H1 (cell line): ENCODE data around the gene NR2E3. TPM values are rescaled to one million over a fixed set of nuclear protein-coding genes. Genes with fewer than 3 reads are reported as not detected.

Source experiments
- CTCF ChIA-PET: fragments of 300-600 bp; sonication (Branson Sonifier 250); formaldehyde crosslinking; loops from one replicate; lab custom pipeline; 2021; ENCODE audit not compliant: partially characterized antibody; lab: Charles Lee
- POLR2A ChIA-PET: fragments of 300-600 bp; sonication (Branson Sonifier 250); formaldehyde crosslinking; loops from one replicate; lab custom pipeline; 2021; ENCODE audit warnings: inconsistent platforms; ENCODE audit not compliant: partially characterized antibody; lab: Charles Lee
- DNase-seq, 2 experiments: peaks; one replicate each; pipeline versions ENCODE4 v3.0.0 to v3.0.0-alpha.2; 2010 to 2022; ENCODE audit warnings: low spot score in 2 of 2, low read depth in 1 of 2, mixed read lengths in 1 of 2
- FAIRE-seq: peaks from 2 replicates; lab custom pipeline; 2011; peaks lifted over from hg19 to GRCh38; lab: Jason Lieb, UNC
- H2AFZ ChIP-seq: 2 replicates; pipeline ENCODE4 v1.8.1; 2012; ENCODE audit warnings: low read length, inconsistent platforms
- H2AK5ac ChIP-seq: 2 replicates; pipeline ENCODE4 v1.6.1; 2013; ENCODE audit warnings: low read depth, low read length
- H2BK120ac ChIP-seq: replicated peaks from 2 replicates; pipeline ENCODE3; 2013; ENCODE audit warnings: low read depth, low read length, inconsistent platforms
- H2BK12ac ChIP-seq: 2 replicates; pipeline ENCODE4 v1.6.1; 2013; ENCODE audit warnings: low read depth, low read length
- H2BK15ac ChIP-seq: 2 replicates; pipeline ENCODE4 v1.6.1; 2013; ENCODE audit warnings: low read length
- H2BK20ac ChIP-seq: 2 replicates; pipeline ENCODE4 v1.6.1; 2013; ENCODE audit warnings: low read length
- H2BK5ac ChIP-seq: 2 replicates; pipeline ENCODE4 v1.6.1; 2013; ENCODE audit warnings: low read depth, low read length
- H3K14ac ChIP-seq: 2 replicates; pipeline ENCODE4 v1.6.1; 2013; ENCODE audit warnings: inconsistent platforms; ENCODE audit not compliant: insufficient read length
- H3K18ac ChIP-seq: 2 replicates; pipeline ENCODE4 v1.6.1; 2013; ENCODE audit warnings: low read length; ENCODE audit errors: extremely low read depth
- H3K23ac ChIP-seq: 2 replicates; pipeline ENCODE4 v1.6.1; 2013; ENCODE audit warnings: inconsistent platforms; ENCODE audit not compliant: insufficient read length
- H3K23me2 ChIP-seq: 2 replicates; pipeline ENCODE4 v1.6.1; 2013; ENCODE audit warnings: low read depth, low read length
- H3K27ac ChIP-seq: 2 replicates; pipeline ENCODE4 v1.6.1; 2011; ENCODE audit warnings: low read depth, low read length, inconsistent platforms
- H3K27me3 ChIP-seq, 4 experiments: replicated peaks in 1 of 4; 1 replicate in 1 of 4; 2 replicates in 3 of 4; pipeline versions ENCODE4 v1.6.1 to v1.8.1; 2011 to 2013; ENCODE audit warnings: low read length in 3 of 4, mild to moderate bottlenecking in 3 of 4, inconsistent platforms in 2 of 4, mixed read lengths in 2 of 4, moderate library complexity in 1 of 4; ENCODE audit not compliant: control insufficient read depth in 3 of 4, insufficient read depth in 3 of 4; ENCODE audit errors: extremely low read depth in 1 of 4
- H3K36me3 ChIP-seq, 4 experiments: 2 replicates each; pipeline versions ENCODE4 v1.6.1 to v1.8.1; 2011 to 2013; ENCODE audit warnings: mild to moderate bottlenecking in 4 of 4, low read length in 3 of 4, moderate library complexity in 2 of 4, control low read depth in 1 of 4, inconsistent platforms in 1 of 4; ENCODE audit not compliant: insufficient read depth in 4 of 4, control insufficient read depth in 2 of 4
- H3K4ac ChIP-seq: replicated peaks from 2 replicates; pipeline ENCODE3; 2013; ENCODE audit warnings: low read length, low read depth, mixed read lengths, inconsistent platforms; ENCODE audit not compliant: insufficient read length
- H3K4me1 ChIP-seq, 4 experiments: replicated peaks in 1 of 4; 1 replicate in 1 of 4; 2 replicates in 3 of 4; pipeline versions ENCODE4 v1.6.1 to v1.8.1; 2011 to 2013; ENCODE audit warnings: low read length in 3 of 4, inconsistent platforms in 2 of 4, mixed read lengths in 1 of 4; ENCODE audit not compliant: insufficient read depth in 4 of 4, control insufficient read depth in 3 of 4
- H3K4me2 ChIP-seq, 2 experiments: 2 replicates each; pipeline versions ENCODE4 v1.6.1 to v1.8.1; 2011 to 2013; ENCODE audit warnings: low read depth in 2 of 2, low read length in 2 of 2, control low read depth in 1 of 2, inconsistent platforms in 1 of 2, mild to moderate bottlenecking in 1 of 2; ENCODE audit not compliant: insufficient read depth in 1 of 2
- H3K4me3 ChIP-seq, 4 experiments: fragments of 200-600, 300-600 bp in 1 of 4; sonication (generic), shearing (Covaris generic), sonication (Bioruptor Twin) in 1 of 4; 2 replicates each; pipeline versions ENCODE4 v1.5.1 to v1.8.1; 2011 to 2016; ENCODE audit warnings: low read length in 4 of 4, low read depth in 3 of 4, control low read depth in 2 of 4, inconsistent platforms in 2 of 4, mild to moderate bottlenecking in 2 of 4, mixed read lengths in 1 of 4, moderate library complexity in 1 of 4; ENCODE audit not compliant: insufficient read depth in 2 of 4; ENCODE audit errors: extremely low read depth in 1 of 4
- H3K56ac ChIP-seq: replicated peaks from 2 replicates; pipeline ENCODE3; 2013; ENCODE audit warnings: low read depth, mild to moderate bottlenecking, mixed read lengths, low read length, inconsistent platforms; ENCODE audit not compliant: insufficient read length
- H3K79me1 ChIP-seq: 2 replicates; pipeline ENCODE4 v1.6.1; 2013; ENCODE audit warnings: low read depth, low read length, control low read depth
- H3K79me2 ChIP-seq, 2 experiments: 2 replicates each; pipeline versions ENCODE4 v1.6.1 to v1.8.1; 2012 to 2013; ENCODE audit warnings: low read length in 2 of 2, mild to moderate bottlenecking in 2 of 2, inconsistent platforms in 1 of 2; ENCODE audit not compliant: insufficient read depth in 2 of 2, control insufficient read depth in 1 of 2
- H3K9ac ChIP-seq, 4 experiments: replicated peaks in 1 of 4; 1 replicate in 1 of 4; 2 replicates in 3 of 4; pipeline versions ENCODE4 v1.6.1 to v1.8.1; 2011 to 2013; ENCODE audit warnings: low read depth in 3 of 4, low read length in 3 of 4, control low read depth in 2 of 4, mild to moderate bottlenecking in 2 of 4, moderate library complexity in 2 of 4, inconsistent platforms in 1 of 4; ENCODE audit errors: extremely low read depth in 1 of 4
- H3K9me3 ChIP-seq, 2 experiments: 2 replicates each; pipeline versions ENCODE4 v1.6.1 to v1.8.1; 2012 to 2013; ENCODE audit warnings: mild to moderate bottlenecking in 2 of 2, moderate library complexity in 2 of 2, control low read depth in 1 of 2, inconsistent platforms in 1 of 2, low read depth in 1 of 2, low read length in 1 of 2, mixed read lengths in 1 of 2; ENCODE audit not compliant: insufficient read depth in 2 of 2
- H4K20me1 ChIP-seq, 2 experiments: replicated peaks in 1 of 2; 2 replicates each; pipeline versions ENCODE3 to v1.8.1; 2011 to 2013; ENCODE audit warnings: inconsistent platforms in 2 of 2, low read length in 2 of 2, mild to moderate bottlenecking in 1 of 2; ENCODE audit not compliant: insufficient read depth in 2 of 2, control insufficient read depth in 1 of 2
- H4K5ac ChIP-seq: 2 replicates; pipeline ENCODE4 v1.6.1; 2013; ENCODE audit warnings: low read length, low read depth, mixed read lengths, inconsistent platforms; ENCODE audit not compliant: insufficient read length
- H4K8ac ChIP-seq: 2 replicates; pipeline ENCODE4 v1.8.0; 2013; ENCODE audit warnings: mild to moderate bottlenecking, moderate library complexity, low read length, inconsistent platforms; ENCODE audit not compliant: insufficient read depth; ENCODE audit errors: extremely low read depth
- H4K91ac ChIP-seq: replicated peaks from 2 replicates; pipeline ENCODE3; 2013; ENCODE audit warnings: low read length, mixed read lengths, inconsistent platforms; ENCODE audit not compliant: insufficient read length
- ATF2 ChIP-seq: IDR thresholded peaks from 2 replicates; pipeline ENCODE4 v1.6.1; 2012; ENCODE audit warnings: low read length, inconsistent platforms
- CREB1 ChIP-seq: IDR thresholded peaks from 2 replicates; pipeline ENCODE4 v1.6.1; 2012; ENCODE audit warnings: inconsistent platforms
- EZH2 ChIP-seq: fragments of 200-600 bp; sonication (generic); IDR thresholded peaks from 2 replicates; pipeline ENCODE4 v1.7.1; 2012; ENCODE audit warnings: low read depth, mild to moderate bottlenecking, moderate library complexity, low read length, inconsistent platforms; ENCODE audit not compliant: severe bottlenecking
- GABPA ChIP-seq: IDR thresholded peaks from 2 replicates; pipeline ENCODE4 v1.6.1; 2011; ENCODE audit warnings: mild to moderate bottlenecking, low read length, moderate library complexity, borderline replicate concordance; ENCODE audit not compliant: insufficient read depth
- NRF1 ChIP-seq: IDR thresholded peaks from 2 replicates; pipeline ENCODE4 v1.6.1; 2011; ENCODE audit warnings: mild to moderate bottlenecking, low read depth, low read length, improper control_type of control experiment
- WGBS, 2 experiments: shearing (Covaris generic) in 1 of 2; methylation state at CpG; one replicate each; pipeline versions ENCODE4 v1.1.6 to v1.1.7; 2013 to 2015; ENCODE audit warnings: low lambda C conversion rate in 2 of 2, mixed read lengths in 2 of 2, inconsistent platforms in 1 of 2, low coverage in 1 of 2, missing lambda C conversion rate in 1 of 2; ENCODE audit not compliant: insufficient replicate concordance in 2 of 2, insufficient coverage in 1 of 2, insufficient read length in 1 of 2; ENCODE audit errors: extremely low coverage in 1 of 2, missing lambda C conversion rate in 1 of 2; 5-methylcytosine and 5-hydroxymethylcytosine counted together
- polyA plus RNA-seq, 7 experiments: library from polyadenylated mRNA; depleted of rRNA in 3 of 7; stranded (reverse) in 5 of 7; unstranded in 2 of 7; fragments of >200 nt in 5 of 7; fragments of 200-250 nt in 2 of 7; gene quantifications; 1 replicate in 5 of 7; 2 replicates in 1 of 7; 4 replicates in 1 of 7; pipeline versions ENCODE4 v1.2.1 to v1.2.3, GENCODE V29; 2011 to 2013; ENCODE audit warnings: missing spikeins in 2 of 7, mixed read lengths in 2 of 7
- total RNA-seq: library from RNA; stranded (reverse); fragmentation: NEBNext Ultra II Directional; extraction: Animal tissue kit (Norgen Biotek cat#: 25700); gene quantifications from 2 replicates; pipeline ENCODE4 v1.2.1, GENCODE V29; 2021

NR2E3 gene
- total and polyA plus RNA-seq, 2 of the 8 experiments (the other 6 are each of a cell fraction or from before 2014, with no cell fraction given) = 0.56 to 0.80 TPM

DNA sequence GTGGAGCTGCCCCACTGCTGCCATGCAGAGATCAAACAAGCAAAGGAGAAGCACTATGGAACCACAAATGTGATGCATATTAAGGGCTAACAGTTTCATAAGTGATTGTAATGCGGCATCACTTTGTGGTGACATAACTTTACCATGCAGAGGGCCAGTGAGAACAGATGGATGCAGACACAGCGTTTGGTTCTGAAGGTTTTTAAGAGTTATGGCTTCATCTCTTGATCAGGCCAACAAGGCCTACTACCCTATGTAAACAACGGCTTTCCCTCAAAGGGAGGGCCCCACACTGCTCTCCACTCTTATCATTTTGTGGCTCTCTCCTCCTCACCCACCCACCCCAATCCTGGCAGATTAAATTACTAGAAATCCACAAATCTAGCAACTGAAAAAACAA, 13.4 kb downstream of the NR2E3 start:
- H3K14ac ChIP-seq = no peak overlapping the region
- H3K79me2 ChIP-seq = no peaks in the 10 kb centered on the region
- H3K23me2 ChIP-seq = no peaks in the 10 kb centered on the region
- peaks cover 0 to 22% (median 7%) of the 10 kb centered on the region in 4 experiments; a peak in 3 of 8 replicates for H3K36me3 ChIP-seq
- H3K9me3 ChIP-seq = peaks cover 9 to 21% of the 10 kb centered on the region in 2 experiments; a peak in 3 of 4 replicates
- no peak for TF ChIP-seq CREB1
- no peak for TF ChIP-seq NRF1
- no peak for TF ChIP-seq ATF2
- no peak for TF ChIP-seq GABPA
- TF ChIP-seq EZH2 = no peak
- TF ChIP-seq, all 59 proteins: peak for 0
- no peak overlapping the region for H3K23ac ChIP-seq
- H4K8ac ChIP-seq = no peak overlapping the region
- no peaks in the 10 kb centered on the region for H3K79me1 ChIP-seq
- no peaks in the 10 kb centered on the region for H4K20me1 ChIP-seq
- H4K91ac ChIP-seq = no peak overlapping the region
- no peak overlapping the region for H3K18ac ChIP-seq
- H3K27me3 ChIP-seq = no peaks in the 10 kb centered on the region
- CTCF ChIA-PET = no interaction called here
- no peak overlapping the region for H3K27ac ChIP-seq
- no peak overlapping the region for H4K5ac ChIP-seq
- H3K9ac ChIP-seq = no peak overlapping the region
- H2AFZ ChIP-seq = no peak overlapping the region
- no peak overlapping the region for H2AK5ac ChIP-seq
- H2BK12ac ChIP-seq = no peak overlapping the region
- no peak overlapping the region for H3K4me2 ChIP-seq
- H3K4ac ChIP-seq = no peak overlapping the region
- POLR2A ChIA-PET = no interaction called here
- H2BK15ac ChIP-seq = no peak overlapping the region
- no peak overlapping the region for H2BK20ac ChIP-seq
- H3K56ac ChIP-seq = no peak overlapping the region
- no peak overlapping the region for H2BK5ac ChIP-seq
- H2BK120ac ChIP-seq = no peak overlapping the region
- H3K4me3 ChIP-seq = no peak overlapping the region
- no peak for DNase-seq
- peaks cover 0 to 12% (median 7%) of the 10 kb centered on the region in 4 experiments; a peak in 4 of 7 replicates for H3K4me1 ChIP-seq
- no peak for FAIRE-seq
- 92% methylated on average over 3 of the region's 3 CpGs; no CpG with 5 or more reads in 1 of the 2 experiments for WGBS, 2 experiments
